IMR-90 (cell line): ENCODE measurements around the gene NCAM1. TPM values are rescaled to one million over a fixed set of nuclear protein-coding genes. Genes with fewer than 3 reads are reported as not detected.

Source experiments
- ATAC-seq: fragments of 200-7000 bp; cut with Tn5 transposase; 2 replicates; pipeline ENCODE4 v1.9.1; 2020; ENCODE audit warnings: low read depth, mild to moderate bottlenecking, moderate library complexity
- BruUV-seq: library from RNA; stranded (reverse); fragments of 400-500 nt; replicated peaks from 2 replicates; lab custom pipeline; 2021; lab: Mats Ljungman, UMichigan
- CTCF ChIA-PET: fragments of 300-600 bp; formaldehyde crosslinking; extraction: SDS; loops from one replicate; lab custom pipeline; 2021; ENCODE audit warnings: antibody characterized with exemption; lab: Yijun Ruan, JAX
- POLR2A ChIA-PET: fragments of 300-600 bp; sonication (Branson Sonifier 250); formaldehyde crosslinking; loops from one replicate; lab custom pipeline; 2022; ENCODE audit warnings: antibody characterized with exemption; ENCODE audit not compliant: unreplicated experiment; lab: Charles Lee
- DNase-seq: peaks from one replicate; pipeline ENCODE4 v3.0.0; 2013
- H2AFZ ChIP-seq: replicated peaks from 2 replicates; pipeline ENCODE3; 2013; ENCODE audit warnings: low read length, mild to moderate bottlenecking; ENCODE audit not compliant: poor library complexity
- H2AK5ac ChIP-seq: 2 replicates; pipeline ENCODE4 v1.6.1; 2013; ENCODE audit warnings: low read depth, low read length, inconsistent platforms
- H2AK9ac ChIP-seq: replicated peaks from 2 replicates; pipeline ENCODE3; 2013; ENCODE audit warnings: mild to moderate bottlenecking, low read depth, low read length, moderate library complexity; ENCODE audit not compliant: poor library complexity
- H2BK120ac ChIP-seq: 2 replicates; pipeline ENCODE4 v1.6.1; 2013; ENCODE audit warnings: low read depth, low read length, inconsistent platforms
- H2BK15ac ChIP-seq: 3 replicates; pipeline ENCODE4 v1.6.1; 2013; ENCODE audit warnings: low read depth, low read length, inconsistent platforms
- H2BK20ac ChIP-seq: 2 replicates; pipeline ENCODE4 v1.6.1; 2013; ENCODE audit warnings: low read depth, mild to moderate bottlenecking, inconsistent platforms, low read length, moderate library complexity
- H2BK5ac ChIP-seq: 2 replicates; pipeline ENCODE4 v1.6.1; 2013; ENCODE audit warnings: mild to moderate bottlenecking, low read depth, low read length, inconsistent platforms; ENCODE audit not compliant: poor library complexity, severe bottlenecking
- H3K14ac ChIP-seq: replicated peaks from 2 replicates; pipeline ENCODE4 v1.6.1; 2013; ENCODE audit warnings: low read depth, low read length, inconsistent platforms
- H3K18ac ChIP-seq: 2 replicates; pipeline ENCODE4 v1.6.1; 2013; ENCODE audit warnings: low read depth, low read length, control low read depth
- H3K23ac ChIP-seq: 2 replicates; pipeline ENCODE4 v1.6.1; 2013; ENCODE audit warnings: low read depth, low read length, inconsistent platforms
- H3K27ac ChIP-seq: 2 replicates; pipeline ENCODE4 v1.5.1; 2013; ENCODE audit warnings: mild to moderate bottlenecking, control low read depth, low read length; ENCODE audit not compliant: insufficient read depth
- H3K27me3 ChIP-seq: 2 replicates; pipeline ENCODE4 v1.6.1; 2013; ENCODE audit warnings: low read length; ENCODE audit not compliant: control insufficient read depth, insufficient read depth
- H3K36me3 ChIP-seq: 2 replicates; pipeline ENCODE4 v1.6.1; 2013; ENCODE audit warnings: low read length, mixed read lengths; ENCODE audit not compliant: control insufficient read depth, insufficient read depth
- H3K4ac ChIP-seq: 2 replicates; pipeline ENCODE4 v1.6.1; 2013; ENCODE audit warnings: low read depth, low read length, inconsistent platforms
- H3K4me1 ChIP-seq: 2 replicates; pipeline ENCODE4 v1.6.1; 2013; ENCODE audit warnings: low read length, mixed read lengths; ENCODE audit not compliant: control insufficient read depth, insufficient read depth
- H3K4me2 ChIP-seq: 2 replicates; pipeline ENCODE4 v1.6.1; 2013; ENCODE audit warnings: low read depth, mild to moderate bottlenecking, control low read depth, low read length, moderate library complexity
- H3K4me3 ChIP-seq: 2 replicates; pipeline ENCODE4 v1.5.1; 2013; ENCODE audit warnings: low read depth, mild to moderate bottlenecking, control low read depth, low read length, moderate library complexity; ENCODE audit not compliant: insufficient read depth
- H3K56ac ChIP-seq: 2 replicates; pipeline ENCODE4 v1.6.1; 2013; ENCODE audit warnings: low read length, inconsistent platforms; ENCODE audit not compliant: insufficient read depth; ENCODE audit errors: extremely low read depth
- H3K79me1 ChIP-seq, 2 experiments: 2 replicates each; pipeline ENCODE4 v1.6.1; 2013; ENCODE audit warnings: low read length in 2 of 2, inconsistent platforms in 1 of 2, low read depth in 1 of 2
- H3K9ac ChIP-seq: 2 replicates; pipeline ENCODE4 v1.6.1; 2013; ENCODE audit warnings: low read depth, low read length, control low read depth
- H3K9me1 ChIP-seq: 2 replicates; pipeline ENCODE4 v1.6.1; 2013; ENCODE audit warnings: low read length, inconsistent platforms; ENCODE audit not compliant: insufficient read depth
- H3K9me3 ChIP-seq: 2 replicates; pipeline ENCODE4 v1.6.1; 2013; ENCODE audit warnings: low read length; ENCODE audit not compliant: control insufficient read depth, insufficient read depth
- H4K20me1 ChIP-seq: 2 replicates; pipeline ENCODE4 v1.6.1; 2013; ENCODE audit warnings: low read length, inconsistent platforms; ENCODE audit not compliant: insufficient read depth
- H4K5ac ChIP-seq: 2 replicates; pipeline ENCODE4 v1.6.1; 2013; ENCODE audit warnings: mild to moderate bottlenecking, low read depth, low read length, control low read depth
- H4K8ac ChIP-seq, 2 experiments: 2 replicates each; pipeline ENCODE4 v1.6.1; 2013; ENCODE audit warnings: low read depth in 2 of 2, low read length in 2 of 2, control low read depth in 1 of 2, inconsistent platforms in 1 of 2
- H4K91ac ChIP-seq: 2 replicates; pipeline ENCODE4 v1.6.1; 2013; ENCODE audit warnings: low read depth, low read length, inconsistent platforms; ENCODE audit not compliant: insufficient read depth
- BHLHE40 ChIP-seq: fragments of 150-350 bp; IDR thresholded peaks from 2 replicates; pipeline ENCODE4 v1.6.1; 2016; ENCODE audit warnings: mild to moderate bottlenecking, low read depth, low read length
- CEBPB ChIP-seq: IDR thresholded peaks from 2 replicates; pipeline ENCODE4 v1.6.1; 2012; ENCODE audit warnings: low read depth, low read length, improper control_type of control experiment
- CHD1 ChIP-seq: IDR thresholded peaks from 2 replicates; pipeline ENCODE4 v1.6.1; 2012; ENCODE audit warnings: low read depth, low read length, improper control_type of control experiment
- CTCF ChIP-seq: conservative IDR thresholded peaks from 2 replicates; pipeline ENCODE4 v1.5.1; 2012; ENCODE audit warnings: mild to moderate bottlenecking, low read depth, low read length, improper control_type of control experiment
- ELK1 ChIP-seq: fragments of 150-350 bp; IDR thresholded peaks from 2 replicates; pipeline ENCODE4 v1.6.1; 2016; ENCODE audit warnings: low read depth, mild to moderate bottlenecking, low read length, moderate library complexity, borderline replicate concordance
- FOS ChIP-seq: fragments of 150-350 bp; IDR thresholded peaks from 2 replicates; pipeline ENCODE4 v1.6.1; 2016; ENCODE audit warnings: low read depth, low read length
- MAZ ChIP-seq: IDR thresholded peaks from 2 replicates; pipeline ENCODE4 v1.6.1; 2012; ENCODE audit warnings: low read depth, mild to moderate bottlenecking, low read length, improper control_type of control experiment, moderate library complexity, borderline replicate concordance
- MXI1 ChIP-seq: IDR thresholded peaks from 2 replicates; pipeline ENCODE4 v1.6.1; 2012; ENCODE audit warnings: low read depth, mild to moderate bottlenecking, low read length, moderate library complexity, borderline replicate concordance
- NFE2L2 ChIP-seq: fragments of 150-350 bp; IDR thresholded peaks from 2 replicates; pipeline ENCODE4 v1.6.1; 2016; ENCODE audit warnings: low read depth, mild to moderate bottlenecking, low read length
- POLR2A ChIP-seq: IDR thresholded peaks from 2 replicates; pipeline ENCODE4 v1.6.1; 2012; ENCODE audit warnings: mild to moderate bottlenecking, low read depth, low read length
- RAD21 ChIP-seq: IDR thresholded peaks from 2 replicates; pipeline ENCODE4 v1.6.1; 2012; ENCODE audit warnings: low read length, improper control_type of control experiment
- RCOR1 ChIP-seq: IDR thresholded peaks from 2 replicates; pipeline ENCODE4 v1.6.1; 2012; ENCODE audit warnings: mild to moderate bottlenecking, low read length, improper control_type of control experiment; ENCODE audit not compliant: insufficient replicate concordance
- RFX5 ChIP-seq: IDR thresholded peaks from 2 replicates; pipeline ENCODE4 v1.8.0; 2012; ENCODE audit warnings: low read depth, mild to moderate bottlenecking, low read length, moderate library complexity
- SMC3 ChIP-seq: fragments of 150-350 bp; IDR thresholded peaks from 2 replicates; pipeline ENCODE4 v1.6.1; 2016; ENCODE audit warnings: low read depth, mild to moderate bottlenecking, antibody characterized with exemption, low read length, moderate library complexity
- WGBS, 2 experiments: methylation state at CpG; one replicate each; pipeline versions ENCODE4 v1.1.5 to v1.1.7; 2013; ENCODE audit warnings: missing lambda C conversion rate in 2 of 2; ENCODE audit not compliant: insufficient read length in 1 of 2; ENCODE audit errors: extremely low coverage in 2 of 2; 5-methylcytosine and 5-hydroxymethylcytosine counted together
- dilution Hi-C: fragments of 300-500 bp; cut with HindIII; formaldehyde crosslinking; loops from one replicate; pipeline ENCODE4 v1.14.3; 2018; ENCODE audit warnings: low sequenced_read_pairs; ENCODE audit not compliant: unreplicated experiment
- in situ Hi-C: fragments of 300-500 bp; cut with MboI; formaldehyde crosslinking; loops from 3 replicates; pipeline ENCODE4 v1.14.3; 2019; ENCODE audit warnings: low sequenced_read_pairs, inconsistent platforms, mixed read lengths
- intact Hi-C: fragments of 100-400 bp; cut with micrococcal nuclease; formaldehyde crosslinking; loops from 2 replicates; pipeline ENCODE4 v1.10.0; 2022
- polyA plus RNA-seq, 3 experiments: library from polyadenylated mRNA; depleted of rRNA; stranded (reverse); fragments of >200 nt; gene quantifications; 2 replicates each; pipeline ENCODE4 v1.2.3, GENCODE V29; 2012; ENCODE audit warnings: low replicate concordance in 1 of 3
- total RNA-seq: library from RNA; depleted of rRNA; stranded (reverse); fragments of >200 nt; gene quantifications from 2 replicates; pipeline ENCODE4 v1.2.3, GENCODE V29; 2012

NCAM1 gene
- total and polyA plus RNA-seq, 2 of the 4 experiments (the other 2 are of a cell fraction): 0.09 to 0.18 TPM

- Histone ChIP-seq H3K79me1 (no peaks in the 10 kb centered on the region), H3K23ac (no peak overlapping the region), H3K4me1 (no peaks in the 10 kb centered on the region; the same call in 1 of the 2 replicates), H4K5ac (no peak overlapping the region), H4K20me1 (no peaks in the 10 kb centered on the region), H2BK20ac (no peak overlapping the region), H2BK5ac (no peak overlapping the region), H3K27ac (no peak overlapping the region), H4K91ac (no peak overlapping the region), H3K9me1 (no peaks in the 10 kb centered on the region), H3K9me3 (no peaks in the 10 kb centered on the region), H3K14ac (no peak overlapping the region), H3K56ac (no peak overlapping the region), H3K9ac (no peak overlapping the region), H2AK9ac (no peak overlapping the region), H3K27me3 (peaks cover 17% of the 10 kb centered on the region), H3K36me3 (no peaks in the 10 kb centered on the region), H3K4me2 (no peak overlapping the region), H3K4ac (no peak overlapping the region), H3K18ac (no peak overlapping the region), H2AFZ (no peak overlapping the region), H2BK15ac (no peak overlapping the region), H4K8ac (no peak overlapping the region), H3K4me3 (no peak overlapping the region), H2AK5ac (no peak overlapping the region), H2BK120ac (no peak overlapping the region)
- no TSS peak for BruUV-seq
- in situ Hi-C loops: no loop called here
- no CpG with 5 or more reads among the region's 3 CpGs for WGBS, 2 experiments
- ChIA-PET CTCF (no interaction called here), POLR2A (no interaction called here)
- no peak for ATAC-seq
- DNase-seq: no peak
- intact Hi-C loops: loop anchor here (10.0 kb wide), 1 partner anchor 672 kb away; no protein-coding TSS in a partner anchor
- dilution Hi-C loops: no loop called here
- TF ChIP-seq NFE2L2 (no peak), MAZ (no peak), SMC3 (no peak), CHD1 (no peak), FOS (no peak), BHLHE40 (no peak), ELK1 (no peak), RAD21 (no peak), POLR2A (no peak), RFX5 (no peak), RCOR1 (no peak), CEBPB (no peak), MXI1 (no peak), CTCF (no peak)
Measured at GRCh38 chr11:112967082-112967481, 5.9 kb downstream of the NCAM1 start.
